ENCODE measurements around the gene PICALM. TPM values are rescaled to one million over a fixed set of nuclear protein-coding genes. Genes with fewer than 3 reads are reported as not detected.

The PICALM gene
- total RNA-seq, 1 donor from 2014 or later = 204 TPM

- H3K27ac ChIP-seq = no peak overlapping the region
- H3K9me3 ChIP-seq (ENCODE audit: low read depth) = no peaks in the 10 kb centered on the region
- H4K20me1 ChIP-seq (ENCODE audit: low read depth) = no peaks in the 10 kb centered on the region
- H3F3A ChIP-seq (ENCODE audit: low read depth) = no peaks in the 10 kb centered on the region
- no peak for DNase-seq (ENCODE audit: low spot score)
- H3K4me3 ChIP-seq = no peak overlapping the region
- TF ChIP-seq, protein P1, sequence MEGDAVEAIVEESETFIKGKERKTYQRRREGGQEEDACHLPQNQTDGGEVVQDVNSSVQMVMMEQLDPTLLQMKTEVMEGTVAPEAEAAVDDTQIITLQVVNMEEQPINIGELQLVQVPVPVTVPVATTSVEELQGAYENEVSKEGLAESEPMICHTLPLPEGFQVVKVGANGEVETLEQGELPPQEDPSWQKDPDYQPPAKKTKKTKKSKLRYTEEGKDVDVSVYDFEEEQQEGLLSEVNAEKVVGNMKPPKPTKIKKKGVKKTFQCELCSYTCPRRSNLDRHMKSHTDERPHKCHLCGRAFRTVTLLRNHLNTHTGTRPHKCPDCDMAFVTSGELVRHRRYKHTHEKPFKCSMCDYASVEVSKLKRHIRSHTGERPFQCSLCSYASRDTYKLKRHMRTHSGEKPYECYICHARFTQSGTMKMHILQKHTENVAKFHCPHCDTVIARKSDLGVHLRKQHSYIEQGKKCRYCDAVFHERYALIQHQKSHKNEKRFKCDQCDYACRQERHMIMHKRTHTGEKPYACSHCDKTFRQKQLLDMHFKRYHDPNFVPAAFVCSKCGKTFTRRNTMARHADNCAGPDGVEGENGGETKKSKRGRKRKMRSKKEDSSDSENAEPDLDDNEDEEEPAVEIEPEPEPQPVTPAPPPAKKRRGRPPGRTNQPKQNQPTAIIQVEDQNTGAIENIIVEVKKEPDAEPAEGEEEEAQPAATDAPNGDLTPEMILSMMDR (IDR thresholded peaks at IDR 0.05) = no peak
- TF ChIP-seq EZH2phosphoT487 (IDR thresholded peaks at IDR 0.05) (no peak), EZH2 (IDR thresholded peaks at IDR 0.05) (no peak)
- Mint-ChIP-seq H3K27me3 (ENCODE audit: insufficient read depth, low read depth) (no peaks in the 10 kb centered on the region), H3K36me3 (peaks cover 26% of the 10 kb centered on the region), H3K4me3 (no peak overlapping the region), H3K27ac (no peak overlapping the region), H3K4me1 (no peaks in the 10 kb centered on the region), H3K9me3 (no peaks in the 10 kb centered on the region)
- no peaks in the 10 kb centered on the region for H3K79me2 ChIP-seq (ENCODE audit: low read depth)
- H3K36me3 ChIP-seq = peaks cover 13% of the 10 kb centered on the region
- H3K4me1 ChIP-seq = no peaks in the 10 kb centered on the region
- no peak overlapping the region for H3K4me2 ChIP-seq
- no peaks in the 10 kb centered on the region for H3K27me3 ChIP-seq
- no peak overlapping the region for H3K9ac ChIP-seq
- no peak overlapping the region for H2AFZ ChIP-seq (replicated peaks)
These were observed 91.1 kb downstream of the PICALM start for GRCh38 chr11:85977751-85978160.

DNA sequence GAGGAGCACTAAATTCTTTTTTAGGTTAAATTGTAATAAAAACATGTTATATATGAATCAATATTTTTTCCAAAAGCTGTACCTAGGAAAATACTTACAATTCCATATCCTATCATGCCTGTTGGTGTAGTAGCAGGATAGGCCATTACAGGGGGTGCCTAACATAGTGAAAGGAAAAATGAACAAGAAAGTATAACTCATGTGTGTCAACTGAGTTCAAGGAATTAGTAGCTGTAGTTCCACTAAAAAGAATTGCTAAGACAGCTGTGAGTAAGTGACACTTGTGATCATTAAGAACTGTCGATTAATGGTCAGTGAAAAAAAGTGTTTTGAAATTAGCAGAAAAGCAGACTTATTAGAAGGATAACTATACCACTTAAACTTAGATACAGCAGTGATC is 92.4 kb downstream of the PICALM start:
- Mint-ChIP-seq H3K27me3 (ENCODE audit: insufficient read depth, low read depth) (no peaks in the 10 kb centered on the region), H3K36me3 (peaks cover 20% of the 10 kb centered on the region), H3K4me1 (no peaks in the 10 kb centered on the region), H3K27ac (no peak overlapping the region), H3K9me3 (no peaks in the 10 kb centered on the region), H3K4me3 (no peak overlapping the region)
- TF ChIP-seq EZH2phosphoT487 (IDR thresholded peaks at IDR 0.05) (no peak), EZH2 (IDR thresholded peaks at IDR 0.05) (no peak)
- TF ChIP-seq, protein P1 (IDR thresholded peaks at IDR 0.05) = no peak
- Histone ChIP-seq H3K4me1 (no peaks in the 10 kb centered on the region), H3F3A (ENCODE audit: low read depth) (no peaks in the 10 kb centered on the region), H3K36me3 (peaks cover 5% of the 10 kb centered on the region), H3K9ac (no peak overlapping the region), H2AFZ (replicated peaks) (no peak overlapping the region), H4K20me1 (ENCODE audit: low read depth) (no peaks in the 10 kb centered on the region), H3K9me3 (ENCODE audit: low read depth) (no peaks in the 10 kb centered on the region), H3K4me3 (no peak overlapping the region), H3K27ac (no peak overlapping the region), H3K27me3 (no peaks in the 10 kb centered on the region), H3K79me2 (ENCODE audit: low read depth) (no peaks in the 10 kb centered on the region), H3K4me2 (no peak overlapping the region)
- no peak for DNase-seq (ENCODE audit: low spot score)

DNA sequence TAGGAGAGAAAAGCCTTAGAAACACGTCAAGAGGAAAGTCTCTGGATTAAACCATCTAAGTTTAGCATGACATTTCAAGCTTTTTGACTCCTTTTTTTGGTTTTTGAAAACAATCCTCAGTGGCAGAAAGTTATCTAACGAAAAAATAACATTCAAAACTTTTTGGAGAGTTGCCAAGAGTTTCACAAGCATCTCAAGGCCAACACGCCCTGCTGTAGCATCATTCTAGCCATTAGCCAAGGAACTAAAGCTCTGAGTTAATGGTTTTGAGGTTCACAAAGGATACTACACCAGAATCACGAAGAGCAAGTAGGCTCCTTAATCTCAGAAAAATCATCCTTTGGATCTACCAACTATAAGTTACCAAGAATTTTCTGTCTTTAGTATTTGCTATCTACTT is 94.8 kb downstream of the PICALM start:
- Histone ChIP-seq H3K27me3 (no peaks in the 10 kb centered on the region), H3K9me3 (ENCODE audit: low read depth) (no peaks in the 10 kb centered on the region), H3K4me2 (no peak overlapping the region), H3K27ac (no peak overlapping the region), H3K4me3 (no peak overlapping the region), H3F3A (ENCODE audit: low read depth) (no peaks in the 10 kb centered on the region), H3K79me2 (ENCODE audit: low read depth) (no peaks in the 10 kb centered on the region), H3K9ac (no peak overlapping the region), H3K4me1 (no peaks in the 10 kb centered on the region), H2AFZ (replicated peaks) (no peak overlapping the region), H3K36me3 (no peaks in the 10 kb centered on the region), H4K20me1 (ENCODE audit: low read depth) (no peaks in the 10 kb centered on the region)
- Mint-ChIP-seq H3K9me3 (no peaks in the 10 kb centered on the region), H3K27ac (no peak overlapping the region), H3K27me3 (ENCODE audit: insufficient read depth, low read depth) (no peaks in the 10 kb centered on the region), H3K36me3 (peaks cover 27% of the 10 kb centered on the region), H3K4me3 (no peak overlapping the region), H3K4me1 (no peaks in the 10 kb centered on the region)
- no peak for TF ChIP-seq EZH2 (IDR thresholded peaks at IDR 0.05)
- TF ChIP-seq, protein P1 (IDR thresholded peaks at IDR 0.05) = no peak
- no peak for TF ChIP-seq EZH2phosphoT487 (IDR thresholded peaks at IDR 0.05)
- no peak for DNase-seq (ENCODE audit: low spot score)

Measured in neural progenitor cell (in vitro differentiated cells).